SH-SY5Y (cell line): ENCODE results near the gene PDZD2.

Experiments used
- GATA2 ChIP-seq: IDR thresholded peaks from 2 replicates; pipeline ENCODE4 v1.6.1; 2011; ENCODE audit warnings: mild to moderate bottlenecking, low read depth, low read length
- GATA3 ChIP-seq: IDR thresholded peaks from 2 replicates; pipeline ENCODE4 v1.6.1; 2011; ENCODE audit warnings: low read depth, mild to moderate bottlenecking, low read length, moderate library complexity

DNA sequence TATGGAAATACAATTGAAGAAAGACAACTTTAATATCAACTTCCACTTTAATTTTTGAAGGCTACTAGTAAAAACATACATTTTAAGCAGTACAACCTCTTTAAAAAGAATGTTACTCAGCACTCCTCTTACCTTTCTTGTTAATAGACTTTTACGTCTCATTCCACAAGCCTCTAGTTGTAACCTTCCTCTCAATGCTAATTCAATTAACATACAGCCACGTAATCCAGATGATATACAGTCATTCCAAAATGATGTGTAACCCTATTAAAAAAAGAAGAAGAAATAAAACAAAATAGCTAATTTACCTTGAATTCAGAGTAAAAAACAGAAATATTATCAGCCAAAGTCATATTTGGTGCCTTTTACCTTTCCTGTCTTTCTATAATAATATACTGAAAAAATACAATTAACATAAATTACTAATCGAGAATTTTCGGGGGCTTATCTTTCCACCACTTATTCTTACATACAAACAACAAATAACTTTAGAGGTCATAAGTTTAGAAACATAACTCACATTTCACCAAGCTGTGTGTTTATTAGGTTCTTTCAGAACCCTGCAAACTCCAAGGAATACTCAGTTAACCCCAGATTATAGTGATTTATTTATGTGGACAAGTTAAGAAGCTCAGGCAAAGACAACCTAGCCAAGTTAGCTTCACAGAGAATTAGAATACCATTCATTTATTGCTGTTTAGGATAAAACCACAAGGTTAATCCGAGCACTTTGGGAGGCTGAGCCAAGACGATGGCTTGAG is 504.9 kb downstream of the PDZD2 start:
- TF ChIP-seq GATA2 (no peak), GATA3 (no peak)
